Osteoblast (primary cell): Measurements from ENCODE around the gene MTHFSD. TPM values are rescaled to one million over a fixed set of nuclear protein-coding genes. Genes with fewer than 3 reads are reported as not detected.

Experiments
- DNase-seq: peaks from one replicate; pipeline ENCODE4 v3.0.0; 2011; ENCODE audit warnings: low spot score, mixed read lengths; ENCODE audit not compliant: insufficient read length; ENCODE audit errors: missing footprints
- H2AFZ ChIP-seq: 2 replicates; pipeline ENCODE4 v1.6.0; 2011; ENCODE audit warnings: mild to moderate bottlenecking, low read length
- H3K27ac ChIP-seq: 2 replicates; pipeline ENCODE4 v1.5.1; 2011; ENCODE audit warnings: mild to moderate bottlenecking, low read depth, low read length, moderate library complexity
- H3K27me3 ChIP-seq: 2 replicates; pipeline ENCODE4 v1.6.0; 2012; ENCODE audit warnings: mild to moderate bottlenecking, control low read depth, inconsistent platforms, low read length, moderate library complexity; ENCODE audit not compliant: insufficient read depth
- H3K36me3 ChIP-seq: 2 replicates; pipeline ENCODE4 v1.5.1; 2011; ENCODE audit warnings: mild to moderate bottlenecking, low read length, control low read depth, moderate library complexity; ENCODE audit not compliant: insufficient read depth
- H3K4me1 ChIP-seq: 2 replicates; pipeline ENCODE4 v1.5.1; 2011; ENCODE audit warnings: mild to moderate bottlenecking, low read length, control low read depth, moderate library complexity; ENCODE audit not compliant: insufficient read depth
- H3K4me2 ChIP-seq: 2 replicates; pipeline ENCODE4 v1.6.0; 2011; ENCODE audit warnings: mild to moderate bottlenecking, low read length; ENCODE audit not compliant: insufficient read depth
- H3K4me3 ChIP-seq: fragments of 200-600 bp; sonication (generic); 3 replicates; pipeline ENCODE4 v1.5.1; 2012; ENCODE audit warnings: mild to moderate bottlenecking, low read length, inconsistent platforms; ENCODE audit not compliant: insufficient read depth
- H3K79me2 ChIP-seq: 2 replicates; pipeline ENCODE4 v1.6.0; 2012; ENCODE audit warnings: mild to moderate bottlenecking, low read length, control low read depth, inconsistent platforms; ENCODE audit not compliant: insufficient read depth
- H3K9me3 ChIP-seq: 2 replicates; pipeline ENCODE4 v1.5.1; 2011; ENCODE audit warnings: low read depth, low read length, control low read depth
- H4K20me1 ChIP-seq: 2 replicates; pipeline ENCODE4 v1.6.0; 2012; ENCODE audit warnings: mild to moderate bottlenecking, low read length, control low read depth; ENCODE audit not compliant: insufficient read depth
- total RNA-seq: library from RNA; depleted of rRNA; stranded (reverse); fragments of >200 nt; gene quantifications from 2 replicates; pipeline ENCODE4 v1.2.3, GENCODE V29; 2012
- TF ChIP-seq, protein P1 (sequence below): IDR thresholded peaks from 2 replicates; pipeline ENCODE4 v1.5.1; 2011; ENCODE audit warnings: mild to moderate bottlenecking, low read depth, low read length, moderate library complexity; ENCODE audit errors: extremely low read depth

MTHFSD gene, protein sequence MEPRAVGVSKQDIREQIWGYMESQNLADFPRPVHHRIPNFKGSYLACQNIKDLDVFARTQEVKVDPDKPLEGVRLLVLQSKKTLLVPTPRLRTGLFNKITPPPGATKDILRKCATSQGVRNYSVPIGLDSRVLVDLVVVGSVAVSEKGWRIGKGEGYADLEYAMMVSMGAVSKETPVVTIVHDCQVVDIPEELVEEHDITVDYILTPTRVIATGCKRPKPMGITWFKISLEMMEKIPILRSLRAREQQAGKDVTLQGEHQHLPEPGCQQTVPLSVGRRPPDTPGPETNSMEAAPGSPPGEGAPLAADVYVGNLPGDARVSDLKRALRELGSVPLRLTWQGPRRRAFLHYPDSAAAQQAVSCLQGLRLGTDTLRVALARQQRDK
- total RNA-seq, result 18.5 and 20.3 TPM in 2 replicates

DNA sequence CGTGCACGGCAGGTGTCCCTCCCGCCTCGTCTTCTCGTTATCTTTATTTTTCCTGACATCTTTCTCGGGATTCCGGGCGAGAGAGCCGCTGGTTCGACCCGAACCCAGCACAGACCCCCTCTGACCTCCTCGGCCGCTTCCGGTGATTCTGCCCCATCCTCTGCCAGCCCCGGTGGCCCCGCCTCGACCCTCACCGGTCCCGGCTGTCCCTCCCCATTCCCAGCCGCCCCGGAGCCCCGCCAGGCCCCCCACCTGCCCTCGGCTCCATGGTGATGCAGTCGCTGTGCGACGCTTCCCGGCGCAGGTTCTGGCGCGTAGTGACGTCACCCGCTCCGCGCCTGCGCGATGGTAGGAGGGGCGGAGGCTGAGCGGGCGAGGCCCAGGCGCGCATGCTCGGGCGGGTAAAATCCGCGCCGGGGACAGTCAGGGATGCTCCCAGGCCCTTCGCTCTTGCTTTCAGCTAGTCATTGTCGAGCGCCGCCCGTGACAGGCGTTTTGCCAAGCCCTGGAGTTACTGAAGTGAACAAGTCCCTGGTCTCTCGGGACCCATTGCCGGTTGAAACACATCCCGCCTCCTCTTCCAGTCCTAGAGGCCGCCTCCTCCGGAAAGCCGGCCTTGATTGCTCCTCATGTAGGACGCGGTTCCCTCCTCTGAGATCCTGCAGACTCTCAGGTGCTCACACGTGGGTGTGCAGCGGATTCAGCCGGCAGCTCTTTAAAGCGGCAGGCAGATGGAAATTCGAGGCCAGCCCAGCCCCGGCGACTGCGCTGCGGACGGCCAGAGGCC lies at the start of gene MTHFSD:
Gene MTHFSD (minus strand): TSS at position 319 of the 787 bp plus-strand sequence. CDS start 51 bp downstream, at position 268.
- Histone ChIP-seq H3K27me3 (no peaks in the 10 kb centered on the region), H2AFZ (peak within 1 kb of the TSS; percentile 97), H3K4me2 (peak within 1 kb of the TSS; percentile 97), H4K20me1 (no peaks in the 10 kb centered on the region), H3K27ac (peak within 1 kb of the TSS; percentile 96), H3K4me1 (peaks cover 17% of the 10 kb centered on the region), H3K36me3 (peaks cover 15% of the 10 kb centered on the region), H3K9me3 (no peaks in the 10 kb centered on the region), H3K4me3 (peak within 1 kb of the TSS; percentile 97), H3K79me2 (peaks cover 27% of the 10 kb centered on the region)
- TF ChIP-seq, protein P1, sequence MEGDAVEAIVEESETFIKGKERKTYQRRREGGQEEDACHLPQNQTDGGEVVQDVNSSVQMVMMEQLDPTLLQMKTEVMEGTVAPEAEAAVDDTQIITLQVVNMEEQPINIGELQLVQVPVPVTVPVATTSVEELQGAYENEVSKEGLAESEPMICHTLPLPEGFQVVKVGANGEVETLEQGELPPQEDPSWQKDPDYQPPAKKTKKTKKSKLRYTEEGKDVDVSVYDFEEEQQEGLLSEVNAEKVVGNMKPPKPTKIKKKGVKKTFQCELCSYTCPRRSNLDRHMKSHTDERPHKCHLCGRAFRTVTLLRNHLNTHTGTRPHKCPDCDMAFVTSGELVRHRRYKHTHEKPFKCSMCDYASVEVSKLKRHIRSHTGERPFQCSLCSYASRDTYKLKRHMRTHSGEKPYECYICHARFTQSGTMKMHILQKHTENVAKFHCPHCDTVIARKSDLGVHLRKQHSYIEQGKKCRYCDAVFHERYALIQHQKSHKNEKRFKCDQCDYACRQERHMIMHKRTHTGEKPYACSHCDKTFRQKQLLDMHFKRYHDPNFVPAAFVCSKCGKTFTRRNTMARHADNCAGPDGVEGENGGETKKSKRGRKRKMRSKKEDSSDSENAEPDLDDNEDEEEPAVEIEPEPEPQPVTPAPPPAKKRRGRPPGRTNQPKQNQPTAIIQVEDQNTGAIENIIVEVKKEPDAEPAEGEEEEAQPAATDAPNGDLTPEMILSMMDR, result no peak
- DNase-seq, result peak; percentile 99

DNA sequence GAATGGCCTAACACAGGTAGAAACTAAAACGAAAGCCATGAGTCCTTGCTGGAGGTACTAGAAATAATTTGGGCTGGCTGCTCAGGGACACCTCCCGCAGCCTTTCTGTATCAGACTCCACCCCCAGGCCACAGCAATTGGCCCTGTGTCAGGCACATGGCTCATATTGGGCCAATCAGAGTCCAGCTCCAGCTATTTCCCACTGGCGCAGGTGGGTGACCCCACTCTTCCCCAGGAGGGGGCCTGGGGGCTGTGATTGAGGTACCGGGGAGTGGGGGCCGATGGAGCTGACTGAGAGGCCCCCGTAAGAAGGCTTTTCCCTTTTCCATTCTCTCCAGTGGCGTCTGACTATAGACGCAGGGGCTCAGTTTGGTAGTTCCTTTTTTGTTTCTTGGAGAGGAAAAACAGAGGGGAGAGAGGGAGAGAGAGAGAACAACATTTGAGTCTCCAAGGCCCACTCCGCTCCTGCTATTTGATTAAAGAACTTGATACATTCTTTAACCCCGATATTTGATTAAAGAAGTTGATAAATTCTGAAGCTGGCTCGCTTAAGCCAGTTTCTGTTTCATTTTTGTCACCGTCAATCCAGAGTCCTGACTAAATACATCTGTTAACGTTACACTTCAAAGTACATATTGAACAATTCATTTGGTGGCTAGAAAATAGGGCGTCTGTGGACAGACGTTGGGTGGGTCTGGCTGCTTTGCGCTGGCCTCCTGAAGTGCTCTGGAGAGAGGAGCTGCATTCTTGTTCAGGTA lies 49.6 kb upstream of the MTHFSD start:
- Histone ChIP-seq H4K20me1 (no peaks in the 10 kb centered on the region), H3K4me2 (no peak overlapping the region), H3K27me3 (no peaks in the 10 kb centered on the region), H3K36me3 (peaks cover 2% of the 10 kb centered on the region), H3K79me2 (no peaks in the 10 kb centered on the region), H3K27ac (no peak overlapping the region), H3K4me1 (peaks cover 17% of the 10 kb centered on the region), H3K9me3 (no peaks in the 10 kb centered on the region), H2AFZ (no peak overlapping the region), H3K4me3 (no peak overlapping the region)
- no peak for DNase-seq
- TF ChIP-seq, protein P1, result no peak

DNA sequence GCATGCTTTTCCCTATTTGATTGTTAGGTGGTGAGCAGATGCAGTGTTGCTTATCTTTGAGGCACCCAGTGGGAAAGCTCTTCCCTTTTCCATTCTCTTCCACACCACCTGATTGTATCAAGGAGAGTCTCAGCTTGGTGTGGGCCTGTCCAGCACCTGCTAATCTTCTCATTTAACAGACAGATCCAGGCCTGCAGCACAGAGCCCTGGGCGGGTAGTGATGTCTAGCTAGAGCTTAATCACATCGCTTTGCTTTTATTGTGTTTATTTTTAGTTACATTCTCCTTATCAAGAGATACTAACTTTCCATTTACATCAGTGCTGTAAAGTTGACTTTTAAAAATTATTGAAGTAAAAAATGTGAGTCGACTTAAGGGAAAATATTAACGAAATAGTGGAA lies 47.5 kb upstream of the MTHFSD start:
- H2AFZ ChIP-seq, result no peak overlapping the region
- H3K4me3 ChIP-seq, result no peak overlapping the region

More for the DNA sequence above, 47.5 kb upstream of the MTHFSD start:
- DNase-seq, result no peak
- H3K9me3 ChIP-seq, result no peaks in the 10 kb centered on the region
- no peaks in the 10 kb centered on the region for H3K4me1 ChIP-seq
- no peaks in the 10 kb centered on the region for H3K27me3 ChIP-seq
- H4K20me1 ChIP-seq, result no peaks in the 10 kb centered on the region
- peaks cover 2% of the 10 kb centered on the region for H3K36me3 ChIP-seq
- no peak overlapping the region for H3K4me2 ChIP-seq
- H3K27ac ChIP-seq, result no peak overlapping the region
- no peaks in the 10 kb centered on the region for H3K79me2 ChIP-seq
- TF ChIP-seq, protein P1, result no peak
